GM19452 (cell line): ENCODE results near the gene ATG16L1.

Experiments
- ATAC-seq: cut with Tn5 transposase; IDR thresholded peaks from one replicate; pipeline ENCODE4 v1.9.1; 2021; ENCODE audit not compliant: unreplicated experiment

The ATG16L1 gene

GRCh38 chr2:233256048-233256447 is 4.6 kb downstream of the ATG16L1 start:
- ATAC-seq, result no peak

- ATAC-seq, result no peak
These were observed 6.7 kb downstream of the ATG16L1 start for GRCh38 chr2:233258211-233258610.

DNA sequence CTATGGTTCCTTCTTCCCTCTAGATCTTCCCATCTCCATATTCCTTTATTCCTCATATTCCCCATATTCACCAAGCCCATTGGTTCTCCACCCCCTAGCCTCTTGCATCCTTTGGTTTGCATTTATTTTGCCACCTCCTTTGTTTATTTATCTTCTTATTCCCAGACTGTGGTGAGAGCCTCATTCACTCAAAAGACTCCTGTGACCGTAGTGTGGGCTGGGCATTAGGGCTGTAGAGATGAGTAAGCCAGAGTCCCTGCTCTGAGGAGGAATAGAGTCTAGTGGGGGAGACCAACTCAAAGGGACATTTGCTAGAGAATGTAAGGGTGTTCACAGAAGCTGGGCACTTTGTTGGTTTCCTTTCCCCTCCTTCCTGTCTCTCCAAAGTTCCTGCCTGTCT is 8.3 kb downstream of the ATG16L1 start:
- no peak for ATAC-seq

- no peak for ATAC-seq
These were observed 9.2 kb downstream of the ATG16L1 start for GRCh38 chr2:233260661-233261060.

DNA sequence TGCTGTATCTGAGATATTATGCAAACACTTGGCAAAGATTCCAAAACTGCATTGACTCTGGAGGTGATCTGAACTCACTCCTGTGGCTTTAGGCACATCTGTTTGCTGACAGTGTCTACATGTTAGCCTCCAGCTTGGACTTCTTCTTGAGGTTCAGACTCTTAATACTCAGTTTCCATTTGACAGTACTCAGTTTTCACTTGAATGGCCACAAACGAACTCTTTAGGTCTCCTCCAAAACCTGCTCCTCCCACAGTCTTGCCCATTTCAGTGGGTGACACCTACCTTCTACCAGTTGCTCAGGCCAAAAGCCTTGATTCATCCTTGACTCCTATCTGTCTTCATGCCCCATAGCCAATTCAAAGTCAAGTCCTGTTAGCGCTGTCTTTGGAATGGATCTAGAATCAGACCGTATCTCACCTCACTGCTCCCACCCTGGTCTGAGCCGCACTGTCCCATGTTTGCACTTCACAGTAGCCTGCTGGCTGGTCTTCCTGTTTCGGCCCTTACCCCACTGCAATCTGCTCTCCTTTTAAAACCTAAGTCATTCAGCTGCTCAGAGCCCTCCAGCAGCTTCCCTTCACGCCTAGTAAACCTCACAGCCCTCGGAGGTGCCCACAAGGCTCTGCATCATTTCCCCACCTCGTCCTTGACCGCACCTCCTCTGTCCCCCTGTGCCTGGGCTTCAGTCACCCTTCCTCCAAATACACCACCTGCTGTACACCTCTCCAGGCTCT is 10.5 kb downstream of the ATG16L1 start:
- ATAC-seq, result peak; percentile 72

DNA sequence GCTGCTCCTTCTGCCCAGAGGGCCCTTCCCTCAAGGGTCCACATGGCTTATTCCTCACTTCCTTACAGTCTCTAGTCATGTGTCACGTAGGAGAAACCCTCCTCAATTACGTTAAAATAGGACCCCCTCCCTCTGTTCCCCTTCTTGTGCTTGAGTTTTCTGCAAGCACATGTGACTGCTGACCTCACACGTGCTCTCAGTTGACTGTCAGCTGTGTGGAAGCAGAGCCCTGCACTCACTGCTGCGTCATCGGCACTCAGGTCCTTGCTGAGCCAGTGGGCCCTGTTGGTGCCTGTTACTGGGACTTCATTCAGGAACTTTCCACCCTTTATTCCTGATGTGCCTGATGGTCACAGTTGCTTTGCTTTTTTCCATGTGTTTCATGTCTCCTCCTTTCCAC is 11.1 kb downstream of the ATG16L1 start:
- no peak for ATAC-seq

DNA sequence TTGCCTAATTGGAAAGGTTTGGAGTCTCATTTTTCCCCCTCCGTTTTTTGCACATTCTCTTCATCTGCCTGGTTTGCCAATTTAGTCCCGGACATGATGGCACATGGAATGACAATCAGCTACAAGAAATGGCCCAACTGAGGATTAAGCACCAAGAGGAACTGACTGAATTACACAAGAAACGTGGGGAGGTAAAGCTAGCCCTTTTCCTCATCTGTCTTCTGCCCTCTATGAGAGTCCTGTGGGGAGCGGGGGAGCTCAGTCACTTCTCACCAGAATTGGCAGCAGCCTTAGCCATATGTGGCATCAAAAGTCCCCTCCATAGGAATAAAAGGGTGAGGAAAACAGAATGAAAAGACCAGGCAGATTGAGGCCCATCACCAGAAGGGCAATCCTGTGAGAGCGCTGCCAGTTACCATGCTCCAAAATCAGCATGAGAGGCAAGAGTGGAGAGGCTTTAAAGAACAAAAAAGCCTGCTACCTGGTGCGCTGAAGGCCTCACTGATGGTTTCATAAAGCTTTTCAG is 11.6 kb downstream of the ATG16L1 start:
- ATAC-seq, result no peak

DNA sequence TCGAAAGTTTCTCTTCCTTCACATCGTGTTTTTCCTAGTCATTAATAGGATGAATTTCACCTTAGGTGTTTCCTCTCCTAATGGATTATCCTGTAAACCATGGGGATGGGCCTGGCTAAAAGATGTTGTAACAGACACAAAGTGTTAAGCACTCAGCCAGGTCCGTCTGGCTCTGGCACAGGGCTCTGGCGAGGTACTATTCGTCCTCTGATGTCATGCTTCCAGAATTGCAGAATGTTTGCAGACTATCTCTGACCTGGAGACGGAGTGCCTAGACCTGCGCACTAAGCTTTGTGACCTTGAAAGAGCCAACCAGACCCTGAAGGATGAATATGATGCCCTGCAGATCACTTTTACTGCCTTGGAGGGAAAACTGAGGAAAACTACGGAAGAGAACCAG is 13.2 kb downstream of the ATG16L1 start:
- no peak for ATAC-seq

- no peak for ATAC-seq
These were observed 14.5 kb downstream of the ATG16L1 start for GRCh38 chr2:233265899-233266431.

GRCh38 chr2:233266481-233266880 is 15.0 kb downstream of the ATG16L1 start:
- ATAC-seq, result no peak

DNA sequence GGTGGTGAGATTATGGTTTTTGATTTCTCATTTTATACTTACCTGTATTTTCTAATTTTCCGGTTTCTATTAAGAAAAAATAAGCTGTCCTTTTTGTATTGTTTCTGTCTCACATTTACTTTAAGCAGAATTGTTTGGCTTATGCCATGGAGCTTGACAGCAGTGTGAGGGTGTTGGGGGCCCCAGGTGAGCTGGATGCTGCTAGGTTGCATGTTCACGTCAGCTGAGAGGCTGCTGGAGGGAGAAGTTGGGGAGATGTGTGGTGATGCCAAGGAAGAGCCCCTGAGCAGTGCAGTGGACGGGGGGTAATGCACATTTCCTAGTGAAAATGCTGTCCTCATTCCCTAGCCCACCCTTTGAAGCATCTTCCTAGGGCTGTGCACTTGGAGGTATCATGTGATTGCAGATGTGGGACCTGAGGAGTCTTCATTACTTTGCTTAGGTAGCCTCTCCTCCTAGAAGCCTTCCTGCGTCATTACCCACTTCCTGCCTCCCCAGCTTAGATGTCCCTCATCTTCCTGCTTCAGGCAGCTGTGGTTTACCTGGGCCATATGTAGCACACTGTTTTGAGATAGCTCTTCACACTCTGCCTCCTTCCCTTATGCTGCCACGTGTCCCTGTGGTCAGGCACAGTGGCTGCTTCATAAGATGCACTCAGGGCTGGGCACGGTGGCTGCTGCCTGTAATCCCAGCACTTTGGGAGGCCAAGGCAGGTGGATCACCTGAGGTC is 16.2 kb downstream of the ATG16L1 start:
- ATAC-seq, result peak; percentile 86

- no peak for ATAC-seq
These were observed 18.9 kb downstream of the ATG16L1 start for GRCh38 chr2:233270366-233270765.

GRCh38 chr2:233270951-233271350 is 19.5 kb downstream of the ATG16L1 start:
- ATAC-seq, result no peak

- no peak for ATAC-seq
These were observed 20.2 kb downstream of the ATG16L1 start for GRCh38 chr2:233271693-233272092.

GRCh38 chr2:233273120-233273519 is 21.6 kb downstream of the ATG16L1 start:
- no peak for ATAC-seq

DNA sequence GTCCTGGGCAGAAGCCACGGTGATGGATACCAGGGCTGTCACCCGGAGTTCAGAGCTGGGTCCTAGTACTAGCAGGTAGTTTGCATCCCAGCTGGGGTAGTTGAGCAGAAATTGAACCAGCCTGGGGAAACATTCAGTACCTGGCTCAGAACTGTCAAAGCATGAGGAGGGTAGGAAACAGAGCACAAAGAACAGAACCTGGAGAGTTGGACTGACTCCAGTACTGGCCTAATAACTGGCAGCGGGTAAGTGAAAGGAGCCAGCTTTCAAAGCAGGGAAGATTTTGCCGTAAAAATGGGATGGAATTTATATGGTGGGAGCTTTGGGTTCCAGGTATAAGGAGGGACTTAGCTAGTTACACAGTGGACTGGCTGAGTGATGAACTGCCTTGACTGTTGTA is 23.8 kb downstream of the ATG16L1 start:
- ATAC-seq, result no peak

DNA sequence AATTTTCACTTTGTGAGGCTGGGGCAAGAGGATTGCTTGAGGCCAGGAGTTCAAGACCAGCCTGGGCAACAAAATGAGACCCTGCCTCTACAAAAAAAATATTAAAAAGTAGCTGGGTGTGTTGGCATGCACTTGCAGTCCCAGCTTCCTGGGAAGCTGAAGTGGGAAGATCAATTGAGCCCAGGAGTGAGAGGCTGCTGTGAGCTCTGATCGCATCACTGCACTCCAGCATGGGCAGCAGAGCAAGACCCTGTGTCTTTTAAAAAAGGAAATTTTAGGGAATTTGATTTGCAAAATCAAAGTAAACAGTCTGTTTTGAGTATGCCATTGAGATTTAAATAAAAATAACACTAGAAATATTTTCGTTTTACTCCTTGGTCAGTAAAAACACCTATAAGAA is 27.4 kb downstream of the ATG16L1 start:
- ATAC-seq, result no peak

DNA sequence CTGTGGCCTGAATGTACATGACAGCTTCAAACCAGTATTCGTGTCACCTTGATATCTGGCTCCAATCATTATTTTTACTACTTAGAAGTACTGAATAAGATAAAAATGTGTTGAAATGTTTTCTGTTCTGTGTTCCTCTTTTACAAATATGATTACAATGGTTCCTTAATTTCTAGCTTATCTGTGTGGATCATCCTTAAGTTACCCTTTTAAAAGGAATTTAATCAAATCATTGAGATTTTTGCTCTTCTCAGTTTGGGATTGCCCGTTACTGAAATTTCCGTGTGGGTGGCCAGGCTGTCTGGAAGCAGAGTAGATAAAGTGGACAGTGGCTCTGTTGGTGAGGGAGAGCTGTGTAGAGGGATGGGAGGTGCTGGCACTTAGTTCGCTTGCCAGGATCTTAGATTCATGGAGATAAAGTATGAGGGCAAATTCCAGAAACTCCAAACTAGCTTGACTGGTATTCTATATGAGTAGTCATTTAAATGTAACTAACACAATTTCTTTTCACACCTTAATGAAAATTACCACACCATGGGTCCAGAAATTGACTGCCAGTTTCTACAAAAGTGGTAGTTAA is 28.7 kb downstream of the ATG16L1 start:
- ATAC-seq, result no peak

GRCh38 chr2:233281553-233281952 is 30.1 kb downstream of the ATG16L1 start:
- no peak for ATAC-seq

DNA sequence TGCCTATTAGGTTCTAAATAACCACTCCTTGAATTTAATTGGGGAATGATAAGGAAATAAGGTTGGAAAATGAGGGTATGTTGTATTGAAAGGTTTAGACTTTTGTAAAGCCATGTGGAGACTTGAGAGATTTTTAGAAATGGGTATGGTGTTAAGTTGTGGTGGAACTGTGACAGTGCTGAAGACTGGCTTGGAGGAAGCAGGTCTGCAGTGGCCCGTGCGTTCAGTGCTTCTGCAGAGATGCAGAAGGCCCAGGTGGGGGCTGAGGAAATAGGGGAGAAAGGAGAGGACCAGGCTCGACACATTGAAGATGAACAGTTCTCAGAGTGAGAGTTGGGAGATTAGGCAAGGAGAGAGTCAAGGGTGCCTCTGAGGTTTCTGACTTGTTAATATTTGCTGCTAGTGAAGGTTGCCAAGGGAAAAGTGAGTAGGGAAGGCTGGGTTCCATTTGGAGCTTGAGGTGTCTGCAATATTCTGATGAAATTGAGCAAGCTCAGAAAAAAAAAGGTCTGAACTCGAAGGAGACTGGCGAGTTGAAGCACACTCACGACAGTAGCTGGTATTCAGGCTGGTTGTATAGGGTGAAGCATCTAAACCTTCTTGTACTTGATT is 30.6 kb downstream of the ATG16L1 start:
- no peak for ATAC-seq

- no peak for ATAC-seq
These were observed 34.4 kb downstream of the ATG16L1 start for GRCh38 chr2:233285921-233286320.
